HG03066 (cell line): ENCODE data around the gene PTCH2.
"Not testable (repeated sequence)": the region's sequence is repeated elsewhere in the genome, so short reads cannot be mapped to it uniquely, and the experiment has no call there.

Experiments
- ATAC-seq: cut with Tn5 transposase; IDR thresholded peaks from one replicate; pipeline ENCODE4 v1.9.1; 2021; ENCODE audit warnings: low read depth; ENCODE audit not compliant: unreplicated experiment

PTCH2 gene

DNA sequence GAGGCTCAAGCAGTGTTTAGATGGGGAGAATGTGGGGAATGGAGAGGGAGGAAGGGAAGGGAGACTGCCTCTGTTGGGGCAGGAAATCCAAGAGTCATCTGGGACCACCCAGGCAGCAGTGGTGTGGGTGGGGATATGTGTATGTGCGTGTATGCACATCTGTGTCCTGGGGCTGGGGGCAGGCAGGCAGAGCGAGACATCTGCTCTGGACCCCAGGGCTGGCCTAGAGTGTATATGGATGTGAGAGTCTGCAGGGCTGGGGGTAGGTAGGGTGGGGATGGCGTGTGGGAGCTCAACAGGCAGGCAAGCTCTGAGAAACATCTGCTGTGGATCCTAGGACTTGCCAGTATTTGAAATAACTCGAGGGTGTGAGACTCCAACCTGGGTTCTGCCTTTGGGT, 3.5 kb downstream of the PTCH2 start:
- ATAC-seq, result no peak

DNA sequence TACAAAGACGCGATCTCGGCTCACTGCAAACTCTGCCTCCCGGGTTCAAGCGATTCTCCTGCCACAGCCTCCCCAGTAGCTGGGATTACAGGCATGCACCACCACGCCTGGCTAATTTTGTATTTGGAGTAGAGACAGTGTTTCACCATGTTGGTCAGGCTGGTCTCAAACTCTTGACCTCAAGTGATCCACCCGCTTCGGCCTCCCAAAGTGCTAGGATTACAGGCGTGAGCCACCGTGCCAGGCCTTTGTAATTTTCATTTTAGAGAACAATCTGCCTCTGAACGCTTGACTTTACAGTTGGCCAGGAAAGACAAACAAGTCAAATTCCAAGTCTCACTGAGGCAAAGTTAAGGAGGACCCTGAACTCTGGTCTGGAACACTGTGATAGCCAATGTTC, 4.8 kb downstream of the PTCH2 start:
- ATAC-seq, result not testable (repeated sequence)

DNA sequence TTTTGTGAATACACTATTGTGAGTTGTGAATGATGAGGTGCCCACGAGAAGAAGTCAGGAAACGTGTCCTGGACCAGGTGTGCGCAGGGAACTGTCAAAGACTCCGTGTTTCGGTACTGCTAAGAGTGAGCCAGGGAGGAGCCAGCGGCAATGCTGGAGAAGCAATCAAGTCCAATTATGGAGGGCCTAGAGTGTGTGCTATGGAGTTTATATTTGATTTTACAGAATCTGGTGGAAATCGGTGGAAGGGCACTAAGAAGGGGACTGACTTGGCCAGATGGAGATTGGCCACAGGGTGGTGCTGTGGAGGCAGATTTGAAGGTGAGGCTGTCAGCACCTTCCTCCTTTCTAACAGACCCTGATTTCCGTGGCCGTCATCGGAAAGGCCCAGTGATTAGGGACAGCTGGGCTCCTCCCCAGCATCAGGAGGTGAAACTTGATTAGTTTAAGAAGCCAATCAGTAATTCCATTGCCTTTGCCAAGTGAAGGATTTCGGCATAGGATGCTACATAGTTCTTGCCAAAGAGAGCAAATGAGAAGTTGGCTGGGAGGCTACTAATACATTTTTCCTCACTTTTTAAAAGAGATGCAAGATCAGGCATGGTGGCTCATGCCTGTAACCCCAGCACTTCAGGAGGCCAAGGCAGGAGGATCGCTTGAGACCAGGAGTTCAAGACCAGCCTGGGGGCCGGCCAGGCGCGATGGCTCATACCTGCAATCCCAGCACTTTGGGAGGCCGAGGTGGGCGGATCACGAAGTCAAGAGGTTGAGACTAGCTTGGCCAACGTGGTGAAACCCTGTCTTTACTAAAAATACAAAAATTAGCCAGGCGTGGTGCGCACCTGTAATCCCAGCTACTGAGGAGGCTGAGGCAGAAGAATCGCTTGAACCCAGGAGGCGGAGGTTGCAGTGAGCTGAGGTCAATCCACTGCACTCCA, 7.0 kb downstream of the PTCH2 start:
- peak; percentile 70 for ATAC-seq

DNA sequence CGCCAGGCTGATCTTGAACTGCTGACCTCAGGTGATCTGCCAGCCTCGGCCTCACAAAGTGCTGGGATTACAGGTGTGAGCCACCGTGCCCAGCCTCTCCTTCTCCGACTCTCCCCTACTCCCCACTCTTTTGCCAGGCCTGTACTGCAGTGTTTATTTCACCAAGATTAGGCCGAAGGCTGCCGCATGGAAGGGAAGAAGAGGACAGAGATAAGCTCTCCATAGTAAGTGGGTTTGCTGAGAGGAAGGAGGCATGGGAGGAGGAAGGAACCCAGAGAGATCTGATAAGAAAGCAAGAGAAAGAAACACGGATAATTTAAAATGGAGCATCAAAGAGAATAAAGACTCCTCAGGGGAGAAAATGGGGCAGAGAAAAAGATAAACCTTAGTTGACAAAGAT, 8.7 kb downstream of the PTCH2 start:
- ATAC-seq, result no peak

DNA sequence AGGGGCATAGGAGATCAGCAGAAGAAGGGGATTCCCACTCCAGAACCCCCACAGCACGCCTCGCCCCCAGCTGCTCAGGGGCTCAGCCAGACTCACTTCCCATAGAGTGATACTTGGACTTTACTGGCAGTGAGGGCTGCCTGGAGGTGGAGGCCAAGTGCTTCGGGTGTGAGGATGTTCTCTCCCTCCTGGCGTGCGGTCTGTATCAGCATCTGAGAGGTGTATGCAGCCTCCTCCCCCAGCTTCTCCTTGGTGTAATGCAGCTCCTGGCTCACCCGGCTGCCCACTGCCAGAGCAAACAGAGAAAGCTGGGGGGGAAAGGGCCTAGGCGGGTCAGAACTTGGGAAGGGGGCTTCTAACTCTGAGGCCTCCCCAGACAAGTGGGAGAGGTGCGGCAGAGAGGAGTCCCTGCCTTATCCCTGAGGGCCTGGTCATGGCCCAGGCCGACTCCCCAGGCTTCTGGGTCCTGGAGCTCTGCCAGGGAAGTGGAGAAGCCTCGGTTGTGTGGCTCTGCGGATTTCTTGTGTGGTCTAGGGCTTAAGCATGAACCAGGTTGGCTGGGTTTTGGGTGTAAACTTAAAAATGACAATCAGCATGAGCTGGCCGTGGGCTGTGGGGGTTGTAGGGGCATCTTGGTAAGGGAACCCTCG, 10.9 kb downstream of the PTCH2 start:
- ATAC-seq, result no peak

DNA sequence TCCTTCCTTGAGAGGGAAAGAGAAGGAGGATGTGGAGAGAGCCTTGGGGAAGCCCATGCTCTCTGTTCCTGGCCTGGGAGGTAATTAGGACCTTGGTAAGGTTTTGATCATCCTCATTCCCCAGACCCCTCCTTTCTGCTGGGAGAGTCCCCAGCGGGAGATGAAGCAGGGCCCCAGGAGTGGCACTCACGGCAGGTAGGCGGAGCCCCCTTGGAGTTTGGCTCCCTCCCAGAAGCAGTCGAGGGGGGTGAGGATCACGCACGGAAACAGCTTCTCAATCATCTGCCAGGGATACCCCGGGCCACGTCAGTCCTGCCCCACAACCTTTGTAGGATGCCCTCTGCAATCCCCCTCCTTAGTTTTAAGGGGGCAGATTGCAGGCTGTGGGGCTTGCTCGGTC, 11.5 kb downstream of the PTCH2 start:
- ATAC-seq, result no peak

DNA sequence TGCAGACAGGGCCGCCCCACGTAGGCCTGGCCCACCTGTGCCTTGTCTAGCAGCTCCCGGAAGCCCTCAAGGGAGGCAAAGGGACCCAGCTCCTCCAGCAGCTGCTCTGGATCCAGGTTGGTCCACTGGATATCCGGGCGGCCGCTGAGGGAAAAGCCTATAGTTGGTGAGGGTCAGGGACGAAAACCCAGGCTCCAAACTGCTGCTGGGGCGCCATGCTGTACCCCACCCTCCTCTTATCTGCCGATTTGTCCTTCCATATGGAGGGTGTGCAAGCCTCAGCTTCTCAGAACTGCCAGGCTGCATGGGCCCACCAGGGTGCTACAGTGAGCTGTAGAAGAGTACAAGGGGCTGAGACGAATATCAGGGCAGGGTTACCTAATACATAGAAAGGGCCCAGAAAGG, 12.2 kb downstream of the PTCH2 start:
- ATAC-seq, result no peak

DNA sequence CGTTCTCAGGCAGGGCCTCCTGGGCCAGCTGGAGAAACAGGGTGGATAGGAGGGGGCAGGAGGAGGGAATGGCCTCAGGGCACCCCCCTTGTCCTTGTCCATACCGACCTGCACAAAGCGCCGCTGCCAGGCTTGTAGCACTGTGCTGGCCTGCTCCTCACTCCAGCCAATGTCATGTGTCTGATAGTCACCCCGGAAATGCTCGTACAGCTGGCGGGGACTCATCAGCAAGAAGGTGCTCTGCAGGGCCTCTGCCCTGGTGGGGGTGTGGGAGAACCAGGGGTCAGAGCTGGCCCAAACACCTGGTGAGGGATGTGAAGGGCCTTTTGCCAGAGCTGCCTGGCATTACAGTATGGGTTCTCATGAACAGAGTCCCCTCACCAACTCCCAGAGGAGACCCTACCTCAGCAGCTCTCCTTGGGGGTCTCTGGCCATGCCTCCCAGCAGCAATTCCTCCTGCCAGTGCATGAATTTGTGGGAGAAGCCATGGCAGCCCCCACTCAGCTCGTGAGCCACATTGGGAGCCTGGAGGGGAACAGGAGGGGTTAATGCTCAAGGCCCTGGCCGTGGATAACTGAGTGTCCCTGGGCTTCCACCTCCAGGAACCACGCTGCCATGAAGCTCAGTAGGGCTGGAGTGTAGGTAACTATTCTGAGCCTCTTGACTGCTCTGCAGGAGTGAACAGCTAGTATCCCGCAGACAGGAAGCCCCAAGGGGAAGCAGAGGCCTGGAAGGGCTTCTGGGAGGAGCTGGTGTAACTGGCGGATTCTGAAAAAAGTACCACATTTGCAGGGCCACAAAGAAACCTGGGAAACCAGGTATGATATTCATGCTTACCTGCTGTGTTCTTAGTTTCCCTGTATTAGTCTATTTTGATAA, 13.3 kb downstream of the PTCH2 start:
- ATAC-seq, result no peak

DNA sequence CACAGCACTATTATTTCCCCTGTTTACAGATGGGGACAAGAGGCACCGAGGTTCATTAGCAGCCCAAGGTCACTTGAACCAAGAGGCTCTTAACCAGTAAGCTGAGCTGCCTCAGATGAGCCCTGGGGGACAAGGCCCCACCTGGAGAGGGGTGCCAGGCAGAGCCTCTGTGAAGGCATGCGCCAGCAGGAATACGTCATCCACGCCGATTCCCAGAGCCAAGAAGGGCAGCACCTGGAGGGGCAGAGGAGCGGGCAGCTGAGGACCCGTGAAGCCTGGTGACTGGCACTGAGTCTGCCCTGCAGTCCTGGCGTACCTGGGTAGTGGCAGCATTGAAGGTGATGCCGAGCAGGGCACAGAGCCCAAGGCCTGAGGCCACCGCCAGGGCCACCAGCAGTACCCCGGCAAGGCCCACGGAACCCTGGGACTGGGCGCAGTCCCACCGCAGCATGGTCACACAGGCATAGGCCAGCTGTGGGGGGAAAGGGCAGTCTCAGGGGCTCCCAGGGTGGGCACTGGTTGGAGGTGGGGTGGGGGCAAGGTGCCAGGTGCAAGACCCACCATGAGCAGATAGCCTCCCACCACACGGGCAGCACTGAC, 14.1 kb downstream of the PTCH2 start:
- ATAC-seq, result no peak

DNA sequence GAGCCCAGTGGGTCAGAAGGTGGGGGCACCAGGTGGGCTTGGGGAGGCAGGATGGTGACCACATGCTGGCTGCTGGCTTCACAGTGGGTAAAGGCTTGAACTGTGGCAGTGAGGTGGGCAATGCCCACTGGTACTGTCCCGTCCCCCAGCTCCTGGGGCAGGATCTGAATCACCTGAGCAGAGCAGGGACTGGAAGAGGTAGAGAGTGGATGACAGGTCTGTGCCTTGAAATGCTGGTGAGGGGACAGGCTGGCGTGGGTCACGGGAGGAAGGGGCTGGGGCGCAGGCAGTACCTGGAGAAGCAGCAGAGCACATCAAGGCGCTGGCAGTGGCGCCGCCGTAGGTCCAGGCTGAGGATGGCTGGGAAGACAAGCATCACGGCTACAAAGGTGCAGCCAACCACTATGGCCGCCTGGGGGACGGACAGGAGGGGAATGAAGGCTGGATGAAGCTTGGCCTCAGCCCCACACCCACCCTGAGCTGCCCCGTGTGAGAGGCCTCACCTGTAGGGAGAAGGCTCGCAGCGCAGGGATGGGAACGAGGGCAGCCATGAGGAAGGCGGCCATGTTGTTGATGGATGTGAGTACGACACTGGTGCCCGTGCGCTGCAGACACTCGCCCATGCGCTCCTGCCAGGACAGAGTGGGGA, 14.9 kb downstream of the PTCH2 start:
- no peak for ATAC-seq

DNA sequence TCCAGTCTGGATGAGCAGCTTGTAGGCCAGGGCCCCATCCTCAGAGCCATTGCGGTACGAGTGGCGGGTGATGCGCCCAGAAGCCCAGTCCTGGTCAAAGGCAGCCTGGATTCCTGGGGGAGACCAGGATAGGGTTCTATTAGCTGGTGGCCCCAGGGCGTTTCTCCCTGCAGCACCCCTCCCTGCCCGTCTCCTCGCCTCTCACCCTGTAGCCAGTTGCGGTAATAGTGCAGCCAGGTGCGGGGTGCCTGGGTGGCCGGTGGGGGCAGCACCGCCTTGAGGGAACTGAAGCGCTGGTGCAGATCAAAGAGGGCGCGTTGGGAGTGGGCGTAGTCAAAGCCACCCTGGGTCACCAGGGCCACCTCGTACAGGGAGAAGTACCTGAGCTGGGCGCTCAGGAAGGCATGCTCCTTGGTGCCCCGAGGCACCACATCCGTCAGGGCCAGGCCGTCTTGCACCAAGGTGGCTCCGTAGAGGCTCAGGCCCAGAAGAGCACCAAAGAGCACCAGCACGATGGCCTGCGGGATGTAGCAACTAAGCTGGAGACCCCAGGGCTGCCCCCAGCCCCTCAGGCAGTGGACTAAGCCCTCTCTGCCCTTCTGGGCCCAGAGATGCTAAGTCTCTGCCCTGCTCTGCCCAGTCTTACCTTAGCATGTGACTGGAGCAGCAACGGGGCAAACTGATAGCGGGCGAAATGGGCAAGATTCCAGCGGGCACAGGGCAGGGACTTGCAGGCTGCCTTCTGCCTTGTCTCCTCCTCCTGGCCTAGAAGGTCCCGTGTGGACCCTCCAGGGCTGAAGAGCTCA, 15.7 kb downstream of the PTCH2 start:
- ATAC-seq, result no peak

DNA sequence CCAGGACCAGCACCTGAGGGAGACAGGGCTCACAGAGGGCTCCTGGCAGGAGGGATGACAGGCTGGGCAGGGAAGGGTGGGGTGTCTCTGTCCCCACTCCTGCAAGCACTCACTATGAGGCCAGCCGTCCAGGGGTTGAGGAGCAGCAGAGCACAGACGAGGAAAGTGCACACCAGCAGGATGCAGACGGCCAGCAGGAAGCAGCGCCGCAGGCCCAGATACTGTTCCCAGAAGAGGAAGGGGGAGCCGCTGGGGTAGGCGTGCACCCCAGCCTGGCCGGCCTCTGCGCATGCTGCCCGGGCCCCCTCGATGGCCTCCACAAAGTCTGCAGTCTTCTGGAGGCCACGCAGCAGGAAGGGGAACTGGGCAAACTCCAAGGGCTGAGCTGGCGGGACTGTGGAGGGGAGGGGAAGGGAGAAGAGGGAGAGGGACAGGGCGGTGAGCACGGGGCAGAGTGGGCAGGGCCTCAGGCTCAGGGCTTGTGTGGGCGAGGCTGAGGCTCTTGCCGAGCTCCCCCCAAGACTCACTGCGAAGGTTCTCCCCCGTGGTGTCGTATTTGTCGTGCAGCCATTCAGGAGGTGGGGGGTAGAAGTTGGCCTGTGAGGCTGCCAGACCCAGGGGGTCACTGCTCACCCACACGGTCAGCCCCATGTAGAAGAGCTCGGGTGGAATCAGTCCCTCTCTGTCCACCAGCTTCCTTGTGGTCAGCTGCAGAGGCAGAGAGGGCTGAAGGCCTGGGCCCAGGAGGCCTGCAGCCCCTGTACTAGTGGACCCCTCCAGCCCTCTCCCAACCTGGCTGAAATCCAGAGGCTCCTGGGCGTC, 16.5 kb downstream of the PTCH2 start:
- ATAC-seq, result no peak

DNA sequence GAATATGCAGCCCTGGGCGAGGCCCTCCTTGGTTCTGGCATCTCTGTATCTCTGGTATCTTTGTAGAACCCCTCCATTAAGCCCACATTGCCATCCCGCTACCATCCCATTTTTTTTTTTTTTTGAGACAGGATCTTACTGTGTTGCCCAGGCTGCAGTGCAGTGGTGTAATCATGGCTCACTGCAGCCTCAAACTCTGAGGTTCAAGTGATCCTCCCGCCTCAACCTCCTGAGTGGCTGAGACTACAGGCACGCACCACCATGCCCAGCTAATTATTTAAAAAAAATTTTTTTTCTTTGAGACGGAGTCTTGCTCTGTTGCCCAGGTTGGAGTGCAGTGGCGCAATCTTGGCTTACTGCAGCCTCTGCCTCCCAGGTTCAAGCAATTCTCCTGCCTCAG, 18.7 kb downstream of the PTCH2 start:
- not testable (repeated sequence) for ATAC-seq

DNA sequence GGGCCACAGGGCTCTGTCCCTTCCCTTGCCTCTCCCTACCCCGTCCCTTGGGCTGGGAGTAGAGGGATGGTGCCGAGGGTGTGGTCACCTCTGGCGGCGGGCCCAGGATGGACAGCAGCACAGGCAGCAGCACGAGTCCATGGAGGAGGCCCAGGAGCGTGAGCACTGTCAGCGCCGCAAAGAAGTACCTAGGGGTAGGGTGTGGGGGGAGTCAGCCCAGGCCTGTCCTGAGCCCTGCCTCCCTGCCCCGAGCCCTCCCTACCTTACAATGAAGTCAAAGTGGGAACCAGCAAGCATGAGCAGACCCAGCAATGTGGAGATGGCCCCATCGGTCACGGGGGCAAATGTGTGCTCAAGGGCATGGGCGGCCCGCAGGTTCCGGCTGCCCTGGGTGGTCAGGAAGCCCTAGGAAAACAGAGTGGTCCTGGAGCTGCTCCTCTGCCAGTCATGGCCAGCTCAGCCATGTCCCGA, 20.0 kb downstream of the PTCH2 start:
- no peak for ATAC-seq

DNA sequence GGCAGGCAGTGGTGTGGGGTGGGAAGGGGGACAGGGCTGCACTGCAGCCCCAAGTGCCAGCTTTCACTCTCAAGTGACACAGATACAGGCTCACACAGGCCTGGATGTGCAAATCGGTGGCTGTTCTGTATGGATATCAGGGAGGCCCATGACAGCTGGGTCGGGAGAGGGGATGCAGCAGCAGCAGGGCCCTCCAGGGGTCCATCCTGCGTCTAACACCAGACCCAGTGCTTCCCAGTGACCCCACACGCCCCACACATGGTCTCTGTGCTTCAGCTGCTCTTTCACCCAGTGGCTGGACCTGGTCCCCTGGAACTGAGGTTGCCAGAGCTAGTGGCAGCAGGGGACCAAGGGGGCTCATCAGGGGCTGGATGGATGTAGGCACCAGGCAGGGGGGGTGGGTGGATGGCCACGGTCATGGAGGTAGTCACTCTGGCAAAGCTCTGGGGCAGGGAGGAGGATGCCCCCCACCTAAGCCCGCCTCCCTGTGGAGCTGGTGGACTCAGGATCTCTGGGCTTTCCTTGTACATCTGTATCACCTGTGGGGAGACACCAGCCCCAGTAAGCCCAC, 20.8 kb downstream of the PTCH2 start:
- no peak for ATAC-seq

DNA sequence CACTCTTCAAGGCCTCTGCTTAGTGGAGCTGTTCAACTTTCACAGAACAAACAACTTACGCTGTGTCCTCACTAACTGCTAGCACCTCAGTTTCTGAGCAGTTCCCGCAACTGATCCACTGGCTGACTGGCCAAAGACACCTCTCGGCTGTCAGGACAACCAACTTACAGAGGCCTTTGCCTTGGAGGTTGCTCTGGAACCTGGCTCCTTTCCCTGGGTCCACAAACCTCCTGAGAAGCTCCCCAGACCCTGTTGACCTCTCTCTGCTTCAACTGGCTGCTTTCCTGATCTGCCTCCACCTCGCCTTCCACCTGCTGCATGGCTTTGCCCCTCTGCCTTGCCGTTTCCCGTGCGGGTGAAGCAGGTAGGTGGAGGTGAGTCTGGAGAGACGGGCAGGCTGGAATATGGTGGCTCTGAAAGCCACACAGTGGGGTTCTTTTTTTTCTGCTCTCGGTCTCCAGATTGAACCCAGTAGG, 21.8 kb downstream of the PTCH2 start:
- ATAC-seq, result no peak

DNA sequence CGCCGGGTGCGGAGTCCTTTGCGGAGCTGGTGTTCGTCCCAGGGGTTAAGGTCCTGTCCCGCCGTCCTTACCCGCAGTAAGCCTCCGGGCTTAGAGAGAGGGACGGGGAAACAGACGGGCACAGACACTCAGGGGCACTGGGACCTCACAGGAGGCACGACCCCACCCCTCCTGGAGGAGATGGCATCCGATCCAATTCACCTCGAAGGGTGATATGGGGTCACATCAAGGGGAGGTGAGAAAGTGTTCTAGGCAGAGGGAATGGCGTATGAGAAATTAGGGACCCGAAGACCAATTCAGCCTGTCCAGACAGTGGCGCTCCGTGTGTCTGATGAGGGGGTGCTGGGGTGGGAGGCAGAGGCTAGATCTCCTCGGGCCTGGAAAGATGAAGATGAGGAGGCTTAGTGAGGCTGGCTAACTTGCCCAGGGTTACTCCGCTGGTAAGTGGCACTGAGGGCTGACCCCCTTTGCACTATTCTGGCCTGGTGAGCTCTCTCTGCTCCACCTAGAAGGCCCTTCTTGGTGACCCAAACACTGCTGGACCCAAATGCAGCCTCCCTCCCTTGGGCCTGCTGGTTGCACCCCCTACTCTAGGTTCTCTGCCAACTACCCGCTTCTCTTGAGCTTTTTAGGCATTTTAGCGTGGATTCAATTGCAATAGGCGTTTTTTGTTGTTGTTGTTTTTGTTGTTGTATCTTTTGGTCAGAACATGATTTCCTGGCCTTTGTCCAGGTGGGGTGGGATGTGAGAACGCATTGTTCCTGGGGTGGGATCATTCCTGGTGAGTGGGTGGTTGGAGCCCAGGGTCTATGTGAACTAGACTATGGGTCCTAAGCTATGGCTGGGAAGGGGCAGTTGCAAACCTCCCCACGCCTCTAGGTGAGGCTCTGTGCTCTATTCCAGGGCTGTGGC, 22.5 kb downstream of the PTCH2 start:
- ATAC-seq, result no peak
